IPS-18c (cell line): ENCODE results near the gene ROR1.

Source experiments
- H3K4me3 ChIP-seq: 2 replicates; pipeline ENCODE4 v1.7.0; 2013; ENCODE audit warnings: low read depth, mild to moderate bottlenecking, low read length, moderate library complexity; ENCODE audit not compliant: insufficient read depth
- H3K9me3 ChIP-seq: one replicate; pipeline ENCODE4 v1.6.1; 2013; ENCODE audit warnings: mild to moderate bottlenecking, low read length, moderate library complexity; ENCODE audit not compliant: control insufficient read depth, insufficient read depth

ROR1 gene

DNA sequence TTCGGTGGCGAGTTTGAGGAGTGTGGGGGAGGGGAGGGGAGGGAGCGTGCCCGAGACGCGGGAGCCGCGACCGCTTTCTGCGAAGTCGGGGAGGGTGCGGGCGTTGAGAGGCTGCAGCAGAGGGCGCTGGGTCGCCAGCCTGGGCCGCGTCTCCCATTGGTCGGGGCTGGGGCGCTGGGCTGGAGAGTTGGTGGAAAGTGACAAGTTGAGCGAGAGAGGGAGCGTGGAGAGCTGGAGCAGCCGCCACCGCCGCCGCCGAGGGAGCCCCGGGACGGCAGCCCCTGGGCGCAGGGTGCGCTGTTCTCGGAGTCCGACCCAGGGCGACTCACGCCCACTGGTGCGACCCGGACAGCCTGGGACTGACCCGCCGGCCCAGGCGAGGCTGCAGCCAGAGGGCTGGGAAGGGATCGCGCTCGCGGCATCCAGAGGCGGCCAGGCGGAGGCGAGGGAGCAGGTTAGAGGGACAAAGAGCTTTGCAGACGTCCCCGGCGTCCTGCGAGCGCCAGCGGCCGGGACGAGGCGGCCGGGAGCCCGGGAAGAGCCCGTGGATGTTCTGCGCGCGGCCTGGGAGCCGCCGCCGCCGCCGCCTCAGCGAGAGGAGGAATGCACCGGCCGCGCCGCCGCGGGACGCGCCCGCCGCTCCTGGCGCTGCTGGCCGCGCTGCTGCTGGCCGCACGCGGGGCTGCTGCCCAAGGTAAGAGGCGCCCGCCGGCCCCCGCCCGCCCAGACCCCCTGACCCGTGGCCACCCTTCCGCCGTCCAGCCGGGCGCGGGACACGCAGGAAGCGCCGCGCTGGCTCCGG is at the start of gene ROR1:
ROR1 (plus strand) TSS at position 203 of the 802 bp plus-strand sequence.
- Histone ChIP-seq H3K4me3 (peak within 1 kb of the TSS; percentile 89), H3K9me3 (no peaks in the 10 kb centered on the region)

DNA sequence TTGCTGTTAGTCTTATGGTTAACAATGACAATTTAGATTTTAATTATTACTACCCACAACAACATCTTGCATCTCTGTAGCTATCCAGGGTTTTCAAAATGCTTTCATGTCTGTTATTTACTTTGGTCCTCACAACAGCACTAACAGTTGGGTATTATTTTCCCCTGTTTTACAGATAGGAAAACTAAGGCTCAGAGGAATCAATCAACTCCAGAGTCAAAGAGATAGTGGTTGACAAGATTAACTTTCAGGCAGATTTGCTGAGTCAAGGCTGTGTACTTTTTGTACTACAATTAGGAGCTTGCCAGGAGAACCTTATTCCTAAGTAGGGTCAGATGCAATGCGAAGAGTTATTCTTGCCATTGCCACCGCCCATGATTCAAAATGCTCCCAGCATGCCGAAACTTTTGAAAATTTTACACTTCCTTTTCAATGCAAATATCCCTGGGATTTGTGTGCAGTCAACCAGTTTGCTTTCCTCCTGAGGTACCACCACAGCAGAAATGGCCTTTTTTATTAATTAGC is 49.4 kb upstream of the ROR1 start:
- H3K9me3 ChIP-seq, result no peaks in the 10 kb centered on the region
- no peak overlapping the region for H3K4me3 ChIP-seq

DNA sequence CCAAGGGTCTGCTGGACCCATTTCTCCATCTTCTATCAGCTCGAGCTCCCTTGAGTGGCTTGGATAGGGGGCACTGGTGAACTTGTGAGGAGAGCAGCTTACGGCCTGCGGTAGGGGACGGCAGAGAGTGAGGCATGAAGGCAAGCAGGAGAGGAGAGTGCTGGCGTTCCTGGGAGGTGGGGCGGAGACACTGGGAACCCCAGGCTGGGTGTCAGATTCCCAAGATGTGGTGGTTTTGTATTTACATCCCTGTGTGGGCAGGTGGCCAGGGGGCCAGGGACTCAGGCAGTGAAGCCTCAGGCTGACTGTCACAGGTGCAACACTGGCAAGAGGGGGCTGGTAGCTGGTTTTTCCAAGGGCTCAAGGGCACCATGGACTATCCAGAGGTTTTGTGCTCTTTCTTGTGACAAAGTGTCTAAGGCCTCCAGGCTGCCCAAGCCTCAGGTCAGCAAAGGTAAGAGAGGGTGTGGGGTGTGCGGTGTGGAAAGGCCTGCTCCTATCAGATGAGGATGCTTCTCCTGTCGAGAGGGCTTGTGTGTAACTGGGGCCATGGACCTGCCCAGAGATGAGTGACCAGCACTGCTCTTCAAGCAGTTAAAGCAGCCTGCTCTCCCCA is 45.1 kb upstream of the ROR1 start:
- no peak overlapping the region for H3K4me3 ChIP-seq
- no peaks in the 10 kb centered on the region for H3K9me3 ChIP-seq

DNA sequence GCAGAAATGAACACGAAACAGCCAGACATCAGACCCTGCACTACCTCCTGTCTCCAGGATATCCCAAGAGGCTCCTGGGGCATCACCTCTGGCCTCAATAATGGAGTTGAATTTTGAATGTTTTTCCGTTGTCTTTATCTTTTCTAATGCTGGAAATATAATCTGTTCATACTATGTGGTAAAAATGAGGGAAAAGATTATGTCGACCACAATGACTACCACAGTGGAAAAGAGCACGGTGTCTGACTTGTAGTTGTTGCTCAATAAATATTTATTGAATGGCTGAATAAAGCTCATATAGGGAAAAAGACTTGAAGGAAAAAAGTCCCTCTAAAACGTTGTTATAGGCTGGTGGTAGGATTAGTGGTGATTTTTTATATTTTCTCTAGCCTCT is 44.6 kb upstream of the ROR1 start:
- H3K9me3 ChIP-seq, result no peaks in the 10 kb centered on the region
- no peak overlapping the region for H3K4me3 ChIP-seq

DNA sequence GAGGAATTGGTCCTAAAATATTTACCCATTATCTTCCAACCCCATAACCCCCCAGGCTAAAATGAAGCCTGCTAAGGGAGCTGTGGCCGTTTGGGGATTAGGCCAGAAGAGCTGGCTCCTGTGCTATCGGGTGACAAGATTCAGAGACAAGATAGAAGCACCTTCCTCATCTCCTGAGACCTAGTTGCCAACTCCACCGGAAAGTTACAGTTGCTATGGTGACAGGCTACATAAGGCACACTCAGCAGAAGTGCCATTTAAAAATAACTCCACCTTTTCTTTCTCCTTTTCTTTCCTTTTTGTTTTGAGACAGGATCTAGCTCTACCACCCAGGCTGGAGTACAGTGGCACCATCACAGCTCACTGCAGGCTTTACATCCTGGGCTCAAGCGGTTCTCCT is 43.6 kb upstream of the ROR1 start:
- no peaks in the 10 kb centered on the region for H3K9me3 ChIP-seq

DNA sequence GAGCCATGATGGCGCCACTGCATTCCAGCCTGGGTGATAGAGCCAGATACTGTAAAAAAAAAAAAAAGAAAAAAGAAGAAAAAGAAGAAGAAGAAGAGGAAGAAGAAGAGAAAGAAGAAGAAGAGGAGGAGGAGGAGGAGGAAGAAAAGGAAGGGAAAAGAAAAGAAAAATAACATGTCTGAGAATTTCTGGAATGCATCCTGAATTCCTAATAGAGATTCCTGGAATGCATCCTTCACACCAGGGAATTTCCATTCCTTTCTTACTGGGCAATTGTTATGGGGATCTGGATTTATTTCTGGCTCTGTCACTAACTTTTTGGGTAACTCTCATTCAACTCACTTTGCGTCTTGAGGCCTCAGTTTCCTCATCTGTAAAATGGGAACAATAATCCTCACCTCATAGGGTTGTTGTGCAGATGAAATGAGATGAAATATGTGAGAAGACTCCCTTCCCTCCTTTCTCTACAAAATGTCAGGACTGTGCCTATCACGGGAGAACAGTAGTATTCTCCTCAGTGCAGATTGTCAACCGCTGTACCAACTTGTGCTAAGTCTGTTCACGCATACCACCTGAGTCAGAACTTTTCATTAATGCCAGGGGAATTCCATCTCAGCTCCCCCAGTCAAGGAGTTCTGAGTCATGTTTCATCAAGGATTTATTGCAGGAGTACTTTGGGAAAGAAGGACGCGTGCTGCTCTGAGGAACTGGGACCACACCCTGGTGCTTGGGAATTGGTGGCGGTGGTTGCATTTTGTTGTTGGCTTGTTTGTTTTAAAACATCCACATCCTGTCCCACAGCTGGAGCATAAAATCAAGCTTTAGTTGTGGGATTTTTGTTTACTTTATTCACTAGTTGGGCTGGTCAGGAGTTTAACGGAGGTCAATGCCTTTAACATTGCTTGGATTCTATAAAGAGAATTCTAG is 42.4 kb upstream of the ROR1 start:
- Histone ChIP-seq H3K9me3 (no peaks in the 10 kb centered on the region), H3K4me3 (no peak overlapping the region)

More for the DNA sequence above, 43.6 kb upstream of the ROR1 start:
- no peak overlapping the region for H3K4me3 ChIP-seq

DNA sequence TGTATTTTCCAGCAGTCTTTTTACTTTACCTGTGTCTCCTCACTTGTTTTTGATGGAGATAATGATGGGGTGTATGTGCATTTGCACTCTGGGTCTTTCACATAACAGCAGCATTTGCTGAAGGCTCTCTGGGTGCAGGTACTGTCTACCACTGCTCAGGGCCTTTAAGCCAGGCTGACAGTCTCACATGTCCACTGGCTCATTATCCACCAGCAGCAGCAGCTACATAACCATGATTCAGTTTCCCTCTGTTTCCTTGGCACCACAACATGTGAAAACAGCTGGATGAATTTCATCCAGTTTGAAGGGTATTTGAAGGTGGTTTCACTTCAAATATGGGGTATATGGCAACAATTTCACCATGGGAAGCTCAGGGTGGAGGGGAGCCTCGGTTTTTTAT is 41.2 kb upstream of the ROR1 start:
- Histone ChIP-seq H3K9me3 (no peaks in the 10 kb centered on the region), H3K4me3 (no peak overlapping the region)

DNA sequence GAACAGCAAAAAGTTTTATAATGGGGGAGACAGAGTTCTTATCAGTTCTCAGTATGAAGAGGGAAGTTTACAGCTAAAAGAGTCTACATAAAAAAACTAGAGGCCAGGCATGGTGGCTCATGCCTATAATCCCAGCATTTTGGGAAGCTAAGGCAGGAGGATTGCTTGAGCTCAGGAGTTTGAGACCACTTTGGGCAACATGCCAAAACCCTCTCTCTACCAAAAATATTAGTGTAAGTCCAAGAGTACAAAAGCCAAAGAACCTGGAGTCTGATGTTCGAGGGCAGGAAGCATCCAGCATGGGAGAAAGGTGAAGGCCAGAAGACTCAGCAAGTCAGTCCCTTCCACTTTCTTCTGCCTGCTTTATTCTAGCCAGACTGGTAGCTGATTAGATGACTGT is 35.0 kb upstream of the ROR1 start:
- Histone ChIP-seq H3K4me3 (no peak overlapping the region), H3K9me3 (no peaks in the 10 kb centered on the region)

DNA sequence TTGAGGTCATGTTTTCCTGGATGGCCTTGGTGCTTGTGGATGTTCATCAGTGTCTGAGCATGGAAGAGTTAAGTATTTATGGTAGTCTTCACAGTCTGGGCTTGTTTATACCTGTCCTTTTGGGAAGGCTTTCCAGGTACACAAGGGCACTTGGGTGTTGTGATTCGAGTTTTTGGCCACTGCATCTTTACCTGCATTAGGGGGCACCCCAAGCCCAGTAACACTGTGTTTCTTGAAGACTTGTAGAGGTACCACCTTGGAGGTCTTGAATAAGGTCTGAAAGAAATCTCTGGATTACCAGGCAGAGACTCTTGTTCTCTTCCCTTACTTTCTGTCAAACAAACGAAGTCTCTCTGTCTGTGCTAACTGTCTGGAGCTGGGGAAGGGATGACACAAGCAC is 34.4 kb upstream of the ROR1 start:
- Histone ChIP-seq H3K4me3 (no peak overlapping the region), H3K9me3 (no peaks in the 10 kb centered on the region)

DNA sequence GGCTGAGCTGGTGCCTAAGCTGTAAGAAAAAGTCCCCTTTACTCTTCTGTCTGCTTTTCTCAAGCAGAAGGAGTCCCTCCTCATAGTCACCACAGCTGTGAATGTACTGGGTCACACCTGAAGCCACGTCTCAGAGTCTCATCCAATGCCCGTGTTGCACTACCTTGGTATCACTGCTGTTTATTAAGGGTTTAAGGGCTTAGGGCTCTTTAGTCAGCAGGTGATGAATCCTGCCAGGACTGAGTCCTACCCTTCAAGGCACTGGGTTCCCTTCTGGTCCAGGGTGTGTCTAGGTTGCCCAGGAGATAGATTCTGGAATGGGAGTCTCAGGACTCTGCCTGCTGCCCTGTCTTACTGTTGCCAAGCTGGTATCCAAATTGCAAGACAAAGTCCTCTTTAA is 33.4 kb upstream of the ROR1 start:
- Histone ChIP-seq H3K9me3 (no peaks in the 10 kb centered on the region), H3K4me3 (no peak overlapping the region)

DNA sequence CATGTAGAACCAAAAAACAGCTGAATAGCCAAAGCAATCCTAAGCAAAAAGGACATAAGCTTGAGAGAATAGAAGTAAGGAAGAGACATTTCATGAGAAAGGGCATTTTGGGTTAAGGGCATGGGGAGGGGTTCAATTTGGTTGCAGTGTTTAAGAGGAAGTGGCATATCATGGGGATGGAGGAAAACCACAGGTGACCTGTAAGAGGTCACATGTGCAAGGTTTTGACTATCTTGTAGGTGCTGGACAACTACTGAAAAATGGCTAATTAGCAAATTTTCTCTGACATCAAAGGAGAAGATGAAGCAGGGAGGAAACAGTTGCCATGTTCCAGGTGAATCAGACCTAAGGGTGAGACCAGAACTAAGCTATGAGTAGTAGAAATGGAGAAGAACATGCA is 31.3 kb upstream of the ROR1 start:
- no peaks in the 10 kb centered on the region for H3K9me3 ChIP-seq
- H3K4me3 ChIP-seq, result no peak overlapping the region

DNA sequence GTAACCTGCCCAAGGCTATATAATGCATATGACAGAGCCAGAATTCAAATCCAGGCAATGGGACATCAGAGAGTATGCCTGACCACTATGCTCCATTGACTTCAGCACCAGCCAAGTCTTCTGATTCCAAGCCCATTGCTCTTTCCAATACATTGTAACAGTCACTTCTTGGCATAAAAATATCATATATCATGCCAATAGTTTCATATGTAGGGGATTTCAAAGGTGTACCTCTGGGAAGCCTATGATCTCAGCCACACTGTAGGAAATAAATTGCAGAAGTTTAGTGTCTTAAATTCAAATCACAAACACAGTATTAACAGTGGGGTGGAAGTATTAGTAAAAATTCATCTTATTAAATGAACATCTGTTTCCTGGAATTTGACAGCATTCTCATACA is 30.0 kb upstream of the ROR1 start:
- H3K9me3 ChIP-seq, result no peaks in the 10 kb centered on the region
- no peak overlapping the region for H3K4me3 ChIP-seq

DNA sequence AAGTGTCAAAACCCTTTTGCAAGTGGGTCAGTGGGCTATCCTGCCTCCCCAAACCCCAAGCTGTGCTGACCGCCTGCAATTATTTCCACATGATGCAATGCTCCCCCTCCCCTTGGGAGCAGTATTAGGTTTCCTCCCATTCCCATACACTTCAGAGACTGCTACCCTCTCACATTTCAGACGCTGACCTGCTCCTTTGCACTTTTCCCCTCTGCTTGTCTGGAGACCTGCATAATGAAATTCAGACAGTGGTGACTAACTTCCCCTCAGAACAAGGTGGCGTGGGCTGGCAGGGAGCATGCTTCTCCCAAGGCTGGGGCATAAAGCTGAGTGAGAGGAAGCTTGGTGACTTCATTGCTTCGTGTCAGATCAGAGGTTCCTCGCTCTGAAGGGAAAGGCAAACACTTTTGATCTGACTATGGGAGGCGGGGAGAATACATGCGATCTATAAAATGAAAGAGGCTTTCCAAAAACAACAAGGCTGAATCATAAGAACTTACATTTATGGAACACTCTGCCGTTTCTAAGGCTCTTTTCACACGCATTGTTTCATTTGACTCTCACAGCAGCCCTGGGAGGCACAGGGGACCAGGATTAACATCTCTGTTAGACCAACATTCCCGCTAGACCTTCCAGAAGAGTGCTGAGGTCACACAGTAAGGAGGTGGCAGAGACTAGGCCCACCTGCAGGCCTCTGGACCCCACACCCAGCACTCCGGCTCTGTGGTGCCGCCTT is 27.5 kb upstream of the ROR1 start:
- H3K4me3 ChIP-seq, result 0 out of 2 replicates have a peak overlapping the region, but pooled peaks have one; percentile 16
- no peaks in the 10 kb centered on the region for H3K9me3 ChIP-seq

DNA sequence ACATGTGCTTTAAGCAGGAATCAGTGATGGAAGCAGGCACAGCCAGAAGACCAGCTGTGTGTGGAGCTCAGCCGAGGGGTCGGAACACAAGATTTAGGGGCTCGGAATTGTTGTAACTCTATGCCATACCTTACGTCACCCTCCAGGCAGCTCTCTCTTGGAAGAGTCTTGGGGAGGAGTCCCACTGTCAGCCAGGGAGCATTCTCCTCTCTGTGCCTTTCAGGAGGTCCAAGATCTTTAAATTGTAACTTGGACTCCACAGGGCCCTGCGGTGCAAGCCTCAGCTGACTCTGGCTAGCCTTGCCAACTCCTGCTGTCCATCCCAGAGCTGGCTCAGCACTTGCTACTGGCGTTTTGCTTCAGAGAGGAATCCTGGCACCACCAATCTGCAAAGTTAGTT is 26.4 kb upstream of the ROR1 start:
- Histone ChIP-seq H3K9me3 (no peaks in the 10 kb centered on the region), H3K4me3 (no peak overlapping the region)

DNA sequence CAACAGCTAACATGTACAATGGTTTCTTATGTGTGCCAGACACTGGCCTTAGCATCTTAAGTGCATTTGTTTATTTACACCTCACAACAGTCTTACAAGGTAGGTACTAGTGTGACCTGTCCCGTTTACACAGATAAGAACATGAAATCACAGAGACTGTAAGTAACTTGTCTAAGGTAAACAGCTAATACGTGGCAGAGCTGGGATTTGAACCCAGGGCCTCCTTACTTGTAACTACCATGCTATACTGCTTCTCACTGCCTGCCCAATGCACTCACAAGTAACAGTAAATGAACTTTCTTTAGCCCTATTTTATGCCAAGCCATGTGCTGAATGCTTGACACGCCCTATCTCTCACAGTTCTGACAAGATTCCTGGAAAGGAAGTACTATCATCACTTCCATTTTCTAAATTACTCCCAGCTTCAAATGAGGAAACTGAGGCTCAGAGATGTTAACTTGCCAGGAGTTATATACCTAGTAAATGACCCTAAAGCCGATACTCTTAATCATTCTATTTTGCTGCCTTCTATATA is 25.7 kb upstream of the ROR1 start:
- H3K9me3 ChIP-seq, result no peaks in the 10 kb centered on the region
- no peak overlapping the region for H3K4me3 ChIP-seq

DNA sequence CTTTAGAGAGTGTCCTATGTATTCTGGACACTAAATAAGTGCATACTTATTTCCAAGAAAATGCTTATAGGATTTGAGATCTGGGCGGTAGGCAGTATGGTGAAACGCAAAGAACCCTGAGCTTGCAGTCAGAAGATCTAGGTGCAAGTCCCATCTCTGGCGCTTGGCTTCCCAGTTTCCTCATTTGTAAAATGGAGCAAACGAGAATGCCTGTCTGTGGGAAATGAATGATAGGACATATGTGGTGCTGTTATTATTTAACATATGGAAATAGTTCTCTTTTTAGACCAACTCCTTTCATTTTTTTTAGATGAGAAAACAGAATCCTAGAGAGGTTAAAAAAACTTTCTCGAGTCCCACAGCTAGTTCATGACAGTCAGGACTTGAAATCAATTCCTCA is 25.2 kb upstream of the ROR1 start:
- H3K4me3 ChIP-seq, result no peak overlapping the region
- H3K9me3 ChIP-seq, result no peaks in the 10 kb centered on the region

DNA sequence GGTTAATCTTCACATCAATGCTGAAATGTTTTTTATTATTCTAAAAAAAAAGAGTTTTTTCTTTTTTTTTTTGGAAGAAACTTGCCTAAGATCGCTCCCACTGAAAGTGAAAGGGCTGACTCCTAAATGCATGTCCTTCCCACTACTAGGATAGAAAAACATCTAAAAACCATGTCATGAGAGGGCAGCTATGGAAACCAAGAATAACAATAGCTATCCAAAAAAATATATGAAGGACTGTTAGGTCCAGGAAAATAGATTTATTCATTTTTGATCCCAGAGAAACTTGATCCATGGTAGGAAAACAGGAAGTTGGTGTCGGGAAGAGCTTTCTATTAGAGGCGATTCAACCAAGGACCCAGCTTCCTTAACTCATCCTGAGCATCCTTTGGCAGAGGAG is 23.1 kb upstream of the ROR1 start:
- no peak overlapping the region for H3K4me3 ChIP-seq
- no peaks in the 10 kb centered on the region for H3K9me3 ChIP-seq
